IMR-90 (cell line): ENCODE data around the gene VOPP1. TPM values are rescaled to one million over a fixed set of nuclear protein-coding genes. Genes with fewer than 3 reads are reported as not detected.

Experiments used
- ATAC-seq: fragments of 200-7000 bp; cut with Tn5 transposase; 2 replicates; pipeline ENCODE4 v1.9.1; 2020; ENCODE audit warnings: low read depth, mild to moderate bottlenecking, moderate library complexity
- BruUV-seq: library from RNA; stranded (reverse); fragments of 400-500 nt; replicated peaks from 2 replicates; lab custom pipeline; 2021; lab: Mats Ljungman, UMichigan
- CTCF ChIA-PET: fragments of 300-600 bp; formaldehyde crosslinking; extraction: SDS; loops from one replicate; lab custom pipeline; 2021; ENCODE audit warnings: antibody characterized with exemption; lab: Yijun Ruan, JAX
- POLR2A ChIA-PET: fragments of 300-600 bp; sonication (Branson Sonifier 250); formaldehyde crosslinking; loops from one replicate; lab custom pipeline; 2022; ENCODE audit warnings: antibody characterized with exemption; ENCODE audit not compliant: unreplicated experiment; lab: Charles Lee
- DNase-seq: peaks from one replicate; pipeline ENCODE4 v3.0.0; 2013
- H2AFZ ChIP-seq: replicated peaks from 2 replicates; pipeline ENCODE3; 2013; ENCODE audit warnings: low read length, mild to moderate bottlenecking; ENCODE audit not compliant: poor library complexity
- H2AK5ac ChIP-seq: 2 replicates; pipeline ENCODE4 v1.6.1; 2013; ENCODE audit warnings: low read depth, low read length, inconsistent platforms
- H2AK9ac ChIP-seq: replicated peaks from 2 replicates; pipeline ENCODE3; 2013; ENCODE audit warnings: mild to moderate bottlenecking, low read depth, low read length, moderate library complexity; ENCODE audit not compliant: poor library complexity
- H2BK120ac ChIP-seq: 2 replicates; pipeline ENCODE4 v1.6.1; 2013; ENCODE audit warnings: low read depth, low read length, inconsistent platforms
- H2BK15ac ChIP-seq: 3 replicates; pipeline ENCODE4 v1.6.1; 2013; ENCODE audit warnings: low read depth, low read length, inconsistent platforms
- H2BK20ac ChIP-seq: 2 replicates; pipeline ENCODE4 v1.6.1; 2013; ENCODE audit warnings: low read depth, mild to moderate bottlenecking, inconsistent platforms, low read length, moderate library complexity
- H2BK5ac ChIP-seq: 2 replicates; pipeline ENCODE4 v1.6.1; 2013; ENCODE audit warnings: mild to moderate bottlenecking, low read depth, low read length, inconsistent platforms; ENCODE audit not compliant: poor library complexity, severe bottlenecking
- H3K14ac ChIP-seq: replicated peaks from 2 replicates; pipeline ENCODE4 v1.6.1; 2013; ENCODE audit warnings: low read depth, low read length, inconsistent platforms
- H3K18ac ChIP-seq: 2 replicates; pipeline ENCODE4 v1.6.1; 2013; ENCODE audit warnings: low read depth, low read length, control low read depth
- H3K23ac ChIP-seq: 2 replicates; pipeline ENCODE4 v1.6.1; 2013; ENCODE audit warnings: low read depth, low read length, inconsistent platforms
- H3K27ac ChIP-seq: 2 replicates; pipeline ENCODE4 v1.5.1; 2013; ENCODE audit warnings: mild to moderate bottlenecking, control low read depth, low read length; ENCODE audit not compliant: insufficient read depth
- H3K27me3 ChIP-seq: 2 replicates; pipeline ENCODE4 v1.6.1; 2013; ENCODE audit warnings: low read length; ENCODE audit not compliant: control insufficient read depth, insufficient read depth
- H3K36me3 ChIP-seq: 2 replicates; pipeline ENCODE4 v1.6.1; 2013; ENCODE audit warnings: low read length, mixed read lengths; ENCODE audit not compliant: control insufficient read depth, insufficient read depth
- H3K4ac ChIP-seq: 2 replicates; pipeline ENCODE4 v1.6.1; 2013; ENCODE audit warnings: low read depth, low read length, inconsistent platforms
- H3K4me1 ChIP-seq: 2 replicates; pipeline ENCODE4 v1.6.1; 2013; ENCODE audit warnings: low read length, mixed read lengths; ENCODE audit not compliant: control insufficient read depth, insufficient read depth
- H3K4me2 ChIP-seq: 2 replicates; pipeline ENCODE4 v1.6.1; 2013; ENCODE audit warnings: low read depth, mild to moderate bottlenecking, control low read depth, low read length, moderate library complexity
- H3K4me3 ChIP-seq: 2 replicates; pipeline ENCODE4 v1.5.1; 2013; ENCODE audit warnings: low read depth, mild to moderate bottlenecking, control low read depth, low read length, moderate library complexity; ENCODE audit not compliant: insufficient read depth
- H3K56ac ChIP-seq: 2 replicates; pipeline ENCODE4 v1.6.1; 2013; ENCODE audit warnings: low read length, inconsistent platforms; ENCODE audit not compliant: insufficient read depth; ENCODE audit errors: extremely low read depth
- H3K79me1 ChIP-seq, 2 experiments: 2 replicates each; pipeline ENCODE4 v1.6.1; 2013; ENCODE audit warnings: low read length in 2 of 2, inconsistent platforms in 1 of 2, low read depth in 1 of 2
- H3K9ac ChIP-seq: 2 replicates; pipeline ENCODE4 v1.6.1; 2013; ENCODE audit warnings: low read depth, low read length, control low read depth
- H3K9me1 ChIP-seq: 2 replicates; pipeline ENCODE4 v1.6.1; 2013; ENCODE audit warnings: low read length, inconsistent platforms; ENCODE audit not compliant: insufficient read depth
- H3K9me3 ChIP-seq: 2 replicates; pipeline ENCODE4 v1.6.1; 2013; ENCODE audit warnings: low read length; ENCODE audit not compliant: control insufficient read depth, insufficient read depth
- H4K20me1 ChIP-seq: 2 replicates; pipeline ENCODE4 v1.6.1; 2013; ENCODE audit warnings: low read length, inconsistent platforms; ENCODE audit not compliant: insufficient read depth
- H4K5ac ChIP-seq: 2 replicates; pipeline ENCODE4 v1.6.1; 2013; ENCODE audit warnings: mild to moderate bottlenecking, low read depth, low read length, control low read depth
- H4K8ac ChIP-seq, 2 experiments: 2 replicates each; pipeline ENCODE4 v1.6.1; 2013; ENCODE audit warnings: low read depth in 2 of 2, low read length in 2 of 2, control low read depth in 1 of 2, inconsistent platforms in 1 of 2
- H4K91ac ChIP-seq: 2 replicates; pipeline ENCODE4 v1.6.1; 2013; ENCODE audit warnings: low read depth, low read length, inconsistent platforms; ENCODE audit not compliant: insufficient read depth
- BHLHE40 ChIP-seq: fragments of 150-350 bp; IDR thresholded peaks from 2 replicates; pipeline ENCODE4 v1.6.1; 2016; ENCODE audit warnings: mild to moderate bottlenecking, low read depth, low read length
- MAZ ChIP-seq: IDR thresholded peaks from 2 replicates; pipeline ENCODE4 v1.6.1; 2012; ENCODE audit warnings: low read depth, mild to moderate bottlenecking, low read length, improper control_type of control experiment, moderate library complexity, borderline replicate concordance
- MXI1 ChIP-seq: IDR thresholded peaks from 2 replicates; pipeline ENCODE4 v1.6.1; 2012; ENCODE audit warnings: low read depth, mild to moderate bottlenecking, low read length, moderate library complexity, borderline replicate concordance
- POLR2A ChIP-seq: IDR thresholded peaks from 2 replicates; pipeline ENCODE4 v1.6.1; 2012; ENCODE audit warnings: mild to moderate bottlenecking, low read depth, low read length
- RAD21 ChIP-seq: IDR thresholded peaks from 2 replicates; pipeline ENCODE4 v1.6.1; 2012; ENCODE audit warnings: low read length, improper control_type of control experiment
- WGBS, 2 experiments: methylation state at CpG; one replicate each; pipeline versions ENCODE4 v1.1.5 to v1.1.7; 2013; ENCODE audit warnings: missing lambda C conversion rate in 2 of 2; ENCODE audit not compliant: insufficient read length in 1 of 2; ENCODE audit errors: extremely low coverage in 2 of 2; 5-methylcytosine and 5-hydroxymethylcytosine counted together
- dilution Hi-C: fragments of 300-500 bp; cut with HindIII; formaldehyde crosslinking; loops from one replicate; pipeline ENCODE4 v1.14.3; 2018; ENCODE audit warnings: low sequenced_read_pairs; ENCODE audit not compliant: unreplicated experiment
- in situ Hi-C: fragments of 300-500 bp; cut with MboI; formaldehyde crosslinking; loops from 3 replicates; pipeline ENCODE4 v1.14.3; 2019; ENCODE audit warnings: low sequenced_read_pairs, inconsistent platforms, mixed read lengths
- intact Hi-C: fragments of 100-400 bp; cut with micrococcal nuclease; formaldehyde crosslinking; loops from 2 replicates; pipeline ENCODE4 v1.10.0; 2022
- polyA plus RNA-seq, 3 experiments: library from polyadenylated mRNA; depleted of rRNA; stranded (reverse); fragments of >200 nt; gene quantifications; 2 replicates each; pipeline ENCODE4 v1.2.3, GENCODE V29; 2012; ENCODE audit warnings: low replicate concordance in 1 of 3
- total RNA-seq: library from RNA; depleted of rRNA; stranded (reverse); fragments of >200 nt; gene quantifications from 2 replicates; pipeline ENCODE4 v1.2.3, GENCODE V29; 2012

Gene VOPP1
- total and polyA plus RNA-seq, 2 of the 4 experiments (the other 2 are of a cell fraction): 60.2 to 94.5 TPM

DNA sequence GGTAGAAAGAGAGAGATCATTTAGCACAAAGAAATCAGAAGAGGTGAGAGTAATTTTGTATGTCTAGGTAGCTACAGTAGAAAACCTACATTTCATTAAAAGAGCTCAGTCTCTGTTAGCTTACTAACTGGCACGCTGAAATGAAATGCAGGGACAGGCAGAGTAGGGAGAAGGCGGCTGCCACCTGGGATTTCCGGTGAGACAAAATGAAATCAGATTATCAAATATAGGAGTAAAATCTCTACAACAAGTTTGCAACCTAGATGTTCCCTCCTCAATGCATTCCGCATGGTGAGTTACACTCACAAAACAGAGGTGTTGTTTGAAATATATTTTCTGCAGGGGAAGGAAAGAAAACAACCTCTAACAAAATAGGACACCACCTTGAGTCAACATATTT lies 55.9 kb downstream of the VOPP1 start:
- no peak overlapping the region for H2BK120ac ChIP-seq
- no peak overlapping the region for H3K14ac ChIP-seq
- in situ Hi-C loops: no loop called here
- ChIA-PET CTCF (no interaction called here), POLR2A (no interaction called here)
- intact Hi-C loops: no loop called here
- peaks cover 29 to 75% of the 10 kb centered on the region in 2 experiments for H3K79me1 ChIP-seq
- no peak overlapping the region for H2AK9ac ChIP-seq
- H3K9me1 ChIP-seq: peaks cover 16% of the 10 kb centered on the region; the same call in 1 of the 2 replicates
- no peak overlapping the region for H2AK5ac ChIP-seq
- H3K56ac ChIP-seq: no peak overlapping the region
- WGBS, 2 experiments: no CpG with 5 or more reads among the region's 4 CpGs
- H4K8ac ChIP-seq: no peak overlapping the region
- no peak overlapping the region for H3K4me3 ChIP-seq
- H3K4me2 ChIP-seq: no peak overlapping the region
- no peak overlapping the region for H3K27ac ChIP-seq
- no peak overlapping the region for H3K4ac ChIP-seq
- H4K5ac ChIP-seq: no peak overlapping the region
- no peaks in the 10 kb centered on the region for H3K4me1 ChIP-seq
- H3K9me3 ChIP-seq: no peaks in the 10 kb centered on the region
- DNase-seq (no peak), ATAC-seq (no peak)
- no peak overlapping the region for H3K23ac ChIP-seq
- dilution Hi-C loops: no loop called here
- H3K27me3 ChIP-seq: no peaks in the 10 kb centered on the region
- TF ChIP-seq MXI1 (no peak), RAD21 (no peak), POLR2A (no peak), BHLHE40 (no peak), MAZ (no peak)
- no peak overlapping the region for H2BK15ac ChIP-seq
- peaks cover 18% of the 10 kb centered on the region for H4K20me1 ChIP-seq
- no peak overlapping the region for H2BK20ac ChIP-seq
- no TSS peak for BruUV-seq
- no peak overlapping the region for H3K18ac ChIP-seq
- peaks cover 41% of the 10 kb centered on the region for H3K36me3 ChIP-seq
- no peak overlapping the region for H2AFZ ChIP-seq
- no peak overlapping the region for H3K9ac ChIP-seq
- H2BK5ac ChIP-seq: no peak overlapping the region
- H4K91ac ChIP-seq: no peak overlapping the region
